Stimulated activated CD8-positive, alpha-beta memory T cell treated with anti-CD3 and anti-CD28 coated beads, Interleukin-12 subunit alpha, Interleukin-12 subunit beta, amount 100 ng/mL, for 24 hours (primary cell): Measurements from ENCODE around the gene IMMP2L.
"Not testable (repeated sequence)": the region's sequence is repeated elsewhere in the genome, so short reads cannot be mapped to it uniquely, and the experiment has no call there.

ENCODE experiments used
- DNase-seq: peaks from one replicate; pipeline ENCODE4 v3.0.0-alpha.2; 2020; ENCODE audit errors: extremely low read depth

The IMMP2L gene

DNA sequence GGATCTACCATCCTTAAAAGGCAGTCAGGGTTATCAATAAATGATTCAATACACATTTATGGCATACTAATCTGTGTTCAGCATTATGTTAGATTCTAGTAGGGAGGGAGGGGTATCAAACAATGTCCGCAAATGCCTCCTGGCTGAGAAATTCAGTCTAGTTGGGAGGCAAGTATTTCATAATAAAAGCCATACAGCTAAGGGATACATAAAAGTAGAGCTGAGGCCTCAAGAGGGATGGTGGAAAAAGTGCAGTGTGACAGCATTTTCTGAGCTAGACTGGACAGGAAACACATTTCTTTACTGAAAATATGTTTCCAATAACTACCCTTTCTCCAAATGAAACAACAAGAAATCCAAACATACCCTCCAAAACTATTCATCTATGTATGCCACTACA lies 624.1 kb downstream of the IMMP2L start:
- no peak for DNase-seq

DNA sequence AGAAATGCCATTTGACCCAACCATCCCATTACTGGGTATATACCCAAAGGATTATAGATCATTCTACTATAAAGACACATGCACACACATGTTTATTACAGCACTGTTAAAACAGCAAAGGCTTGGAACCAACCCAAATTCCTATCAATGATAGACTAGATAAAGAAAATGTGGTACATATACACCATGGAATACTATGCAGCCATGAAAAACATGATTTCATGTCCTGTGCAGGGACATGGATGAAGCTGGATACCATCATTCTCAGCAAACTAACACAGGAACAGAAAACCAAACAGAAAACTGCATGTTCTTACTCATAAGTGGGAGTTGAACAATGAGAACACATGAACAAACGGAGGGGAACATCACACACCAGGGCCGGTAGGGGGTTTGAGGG lies 625.6 kb downstream of the IMMP2L start:
- DNase-seq = not testable (repeated sequence)

DNA sequence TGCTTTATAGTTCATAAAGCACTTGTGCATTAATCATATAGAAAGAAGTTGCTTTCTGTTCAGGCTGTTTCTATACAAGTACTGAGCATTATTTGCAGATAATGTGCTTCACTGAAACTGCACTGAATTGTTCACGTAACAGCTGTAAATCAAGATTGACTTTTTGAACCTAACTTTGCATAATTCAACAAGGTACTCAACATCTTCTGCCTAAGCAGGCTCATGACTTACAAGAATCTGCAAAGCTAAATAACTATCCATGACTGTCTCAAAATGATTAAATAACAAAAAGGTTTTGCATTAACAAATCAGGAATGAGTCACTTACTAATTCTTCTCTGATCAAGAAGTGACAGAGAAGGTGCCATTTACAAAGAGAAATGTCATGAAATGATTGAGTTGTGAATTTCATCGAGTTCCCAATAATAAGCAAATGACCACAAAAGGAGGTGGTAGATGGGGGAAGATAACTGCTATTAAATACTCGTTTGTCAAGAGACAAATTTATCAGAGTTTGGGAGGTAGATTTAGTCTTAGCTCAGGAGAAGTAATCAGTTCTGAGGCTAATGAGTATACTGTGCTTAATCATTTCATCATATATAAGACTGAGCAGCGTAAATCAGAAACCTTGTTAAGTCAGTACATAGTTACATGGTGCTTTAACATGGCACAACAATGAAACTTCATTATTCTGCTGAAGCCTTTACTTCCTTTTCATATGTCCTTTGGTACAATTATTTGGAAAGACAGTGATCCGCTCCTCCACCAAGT lies 632.6 kb downstream of the IMMP2L start:
- DNase-seq = no peak

DNA sequence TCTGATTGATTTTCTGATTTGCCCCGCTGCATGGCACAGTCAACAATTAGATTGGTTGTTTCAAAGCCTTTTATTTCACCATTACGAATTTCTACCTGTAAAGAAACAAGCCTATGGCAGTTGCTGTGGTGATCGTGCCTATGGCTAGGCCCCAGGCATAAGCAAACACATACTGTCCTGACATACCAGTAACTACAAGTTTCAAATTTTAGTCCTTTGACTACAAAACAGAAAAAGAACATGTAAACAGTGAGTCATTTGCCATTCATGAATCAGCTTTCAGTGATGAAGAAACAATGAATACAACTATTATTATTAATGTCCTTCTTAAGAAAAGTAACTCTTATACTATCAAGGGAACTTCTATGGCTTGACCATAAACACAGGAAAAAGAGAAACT lies 639.4 kb downstream of the IMMP2L start:
- no peak for DNase-seq

DNA sequence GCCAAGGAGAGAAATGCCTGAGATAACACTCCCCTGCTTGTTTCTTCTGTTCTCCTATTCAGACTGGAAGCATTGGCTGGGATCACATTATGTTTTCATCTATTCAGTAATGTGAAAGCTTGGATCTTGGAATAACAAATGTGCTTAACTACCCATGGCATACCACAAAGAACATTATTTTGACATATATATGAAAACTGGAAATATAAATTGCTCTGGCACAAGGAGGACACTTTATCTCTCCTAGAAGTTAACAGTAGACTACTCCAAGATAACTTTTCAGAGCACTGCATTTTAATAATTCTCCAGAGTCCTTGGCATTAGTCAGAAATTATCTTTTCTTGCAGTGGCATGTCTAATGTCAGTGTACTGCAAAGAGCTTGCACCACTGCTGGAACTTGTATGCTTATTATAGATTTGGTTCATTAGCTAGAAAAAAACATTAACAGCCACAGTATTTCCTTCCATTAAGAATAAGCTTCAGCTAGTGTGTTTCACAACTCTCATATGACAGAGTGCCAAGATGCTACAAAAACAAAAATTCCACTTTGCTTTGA lies 640.6 kb downstream of the IMMP2L start:
- DNase-seq = no peak

DNA sequence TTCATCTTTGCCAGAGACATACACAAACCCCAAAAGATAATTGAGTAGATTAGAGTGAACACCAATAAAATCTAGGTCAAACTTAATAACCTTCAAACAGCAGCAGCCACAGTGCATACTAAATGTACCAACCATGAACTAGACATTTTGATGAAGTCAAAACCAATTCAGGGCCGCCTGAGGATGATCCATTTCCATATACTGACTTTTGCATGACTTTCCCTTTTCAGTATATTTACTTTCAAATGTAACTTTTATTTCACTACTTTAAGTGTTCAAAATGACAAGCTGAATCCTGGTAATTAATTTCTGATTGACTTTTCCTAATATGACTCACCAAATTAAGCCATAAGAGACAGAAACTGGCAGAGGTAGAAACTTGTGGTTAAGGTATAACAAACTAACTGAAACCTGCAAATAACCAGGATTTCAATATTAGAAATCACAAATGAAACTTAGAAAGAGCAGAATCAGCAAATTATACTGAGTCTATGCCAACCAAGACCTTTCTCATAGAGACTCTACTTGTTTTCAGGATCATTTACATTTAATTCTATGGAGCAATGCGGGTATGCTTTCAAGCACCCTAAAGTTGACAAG lies 643.2 kb downstream of the IMMP2L start:
- no peak for DNase-seq

DNA sequence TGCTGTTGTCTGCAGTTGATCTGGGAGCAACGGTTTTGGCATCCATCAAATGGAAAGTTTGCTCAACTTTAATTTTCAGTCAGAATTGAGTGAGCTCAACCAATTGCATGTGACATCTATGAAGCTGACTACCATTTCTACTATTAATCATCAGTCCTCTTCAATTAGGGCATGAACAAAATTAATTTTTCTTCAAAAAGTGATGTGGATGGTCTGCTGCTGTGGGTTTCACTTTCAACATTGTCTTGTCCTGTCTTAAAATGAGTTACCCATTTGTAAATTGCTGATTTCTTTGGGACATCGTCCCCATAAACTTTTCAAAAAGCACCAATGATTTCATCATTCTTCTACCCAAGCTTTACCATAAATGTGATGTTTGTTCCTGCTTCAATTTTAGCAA lies 648.0 kb downstream of the IMMP2L start:
- no peak for DNase-seq

DNA sequence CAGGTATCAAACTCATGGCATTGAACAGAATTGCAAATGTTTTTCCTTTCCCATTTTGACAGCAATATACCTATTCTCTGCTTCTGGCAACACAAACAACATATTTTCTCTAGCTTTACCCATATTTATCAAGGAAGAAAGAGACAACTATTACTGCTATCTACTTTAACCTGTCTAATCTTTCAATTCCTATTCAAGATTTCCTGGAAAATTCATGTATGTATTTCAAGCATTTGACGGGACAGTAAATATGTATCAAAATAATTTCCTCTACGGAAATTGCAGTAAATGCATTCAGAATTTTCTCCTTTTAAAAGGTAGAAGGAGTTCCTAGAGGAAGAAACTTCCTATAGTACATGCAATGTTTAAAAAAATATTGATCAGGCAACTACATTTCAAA lies 650.7 kb downstream of the IMMP2L start:
- no peak for DNase-seq

DNA sequence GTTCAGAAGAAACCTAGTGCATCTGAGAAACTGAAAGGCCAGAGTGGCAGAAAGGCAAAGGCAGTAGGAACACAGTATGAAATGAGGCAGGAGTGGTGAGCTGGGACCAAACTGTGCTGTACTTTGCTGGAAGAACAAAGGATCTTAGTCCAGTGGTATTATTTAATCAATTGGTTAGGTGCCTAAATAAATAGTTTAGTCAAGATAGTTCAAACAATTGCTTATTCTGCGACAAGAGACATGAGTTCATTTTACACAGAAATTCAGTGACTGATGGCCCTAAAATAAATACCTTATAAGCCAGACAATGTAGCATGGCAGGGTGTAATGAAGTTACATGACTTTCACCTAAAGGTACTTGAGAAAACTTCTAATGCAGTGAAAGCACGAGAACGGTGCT lies 653.2 kb downstream of the IMMP2L start:
- no peak for DNase-seq

DNA sequence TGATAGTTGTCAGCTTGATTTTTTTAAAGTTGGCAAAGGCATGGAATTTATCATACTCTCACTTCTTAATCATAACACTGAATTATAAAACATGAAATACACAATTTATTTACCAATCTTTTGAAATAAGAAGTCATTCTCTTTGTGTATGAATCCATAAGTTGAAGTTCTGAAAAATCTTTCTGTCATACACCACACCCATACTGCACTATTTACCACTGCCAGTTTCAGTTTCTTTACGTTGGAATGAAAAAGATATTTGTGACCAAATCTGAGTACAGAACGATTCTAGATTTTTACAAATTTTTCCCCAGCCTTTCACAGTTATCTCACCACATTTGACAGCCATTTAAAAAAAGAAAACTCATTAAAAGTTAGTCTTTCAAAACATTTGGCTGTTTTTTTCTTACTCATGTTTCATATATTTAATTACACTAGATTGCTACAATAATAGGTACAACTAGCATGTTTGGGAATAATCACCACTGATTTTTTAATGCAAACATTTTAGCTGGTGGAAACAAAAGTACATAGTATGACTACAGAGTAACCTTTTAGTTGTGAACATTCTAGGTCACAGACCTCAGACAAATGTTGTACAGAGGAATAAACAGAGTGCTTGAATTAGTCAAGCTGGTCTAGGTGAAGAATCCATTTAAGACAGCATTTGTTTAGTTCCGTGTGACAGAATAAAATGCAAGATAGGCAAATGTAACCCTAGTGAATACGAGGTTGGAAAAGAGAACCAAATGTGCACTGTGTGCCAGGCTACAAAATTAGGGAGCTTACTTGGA lies 656.3 kb downstream of the IMMP2L start:
- no peak for DNase-seq

DNA sequence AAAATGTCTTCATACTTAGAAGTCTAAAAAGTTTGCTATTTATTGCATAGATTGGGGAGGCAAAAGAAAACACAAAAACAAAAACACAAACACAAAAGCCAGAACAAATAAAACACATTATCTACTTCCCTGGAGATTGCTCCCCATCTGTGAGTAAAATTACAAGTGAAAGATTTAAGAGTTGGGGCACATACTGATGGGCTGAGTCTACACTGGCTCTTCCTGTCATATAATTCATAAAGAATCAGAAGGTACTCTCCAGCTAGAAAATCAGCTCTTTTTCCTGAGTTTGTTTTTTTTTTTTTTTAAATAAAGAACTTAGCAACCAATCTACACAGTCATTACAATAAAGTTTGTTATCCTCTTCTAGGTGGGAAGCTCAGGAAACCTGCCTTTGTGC lies 663.8 kb downstream of the IMMP2L start:
- no peak for DNase-seq

DNA sequence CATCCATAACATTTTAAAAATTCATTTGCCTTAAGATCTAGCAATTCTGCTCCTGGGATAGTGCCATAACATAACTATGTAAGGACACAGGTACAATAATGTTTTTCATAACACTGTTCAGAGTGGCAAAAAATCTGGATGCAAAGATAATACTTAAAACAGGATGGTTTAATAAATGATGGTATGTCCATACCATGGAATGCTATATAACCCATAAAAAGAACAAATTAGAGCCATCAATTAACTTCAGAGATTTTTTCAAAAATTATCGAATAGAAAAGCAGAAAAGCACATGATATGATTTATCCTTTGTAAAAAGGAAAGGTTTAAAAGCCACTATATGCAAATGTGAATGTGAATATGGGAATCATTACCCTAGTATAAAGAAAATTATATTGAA lies 664.8 kb downstream of the IMMP2L start:
- DNase-seq = no peak

DNA sequence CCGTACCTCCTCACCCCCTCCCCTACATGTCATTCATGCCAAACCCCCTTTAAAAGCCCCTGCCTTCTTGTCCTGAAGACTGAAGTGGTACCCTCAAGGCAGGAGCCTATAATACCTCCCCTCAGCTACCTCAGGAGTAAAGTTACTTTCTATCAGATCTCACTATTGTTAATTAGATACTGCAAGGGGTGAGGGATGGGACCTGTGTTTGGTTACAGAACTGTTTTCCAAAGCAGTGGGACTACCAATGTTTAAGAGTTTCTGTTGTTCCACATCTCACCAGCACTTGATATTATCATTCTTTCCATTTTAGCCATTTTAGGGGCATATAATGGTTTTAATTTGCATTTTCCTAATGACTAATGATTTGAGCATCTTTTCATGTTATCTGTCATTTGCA lies 668.2 kb downstream of the IMMP2L start:
- no peak for DNase-seq

DNA sequence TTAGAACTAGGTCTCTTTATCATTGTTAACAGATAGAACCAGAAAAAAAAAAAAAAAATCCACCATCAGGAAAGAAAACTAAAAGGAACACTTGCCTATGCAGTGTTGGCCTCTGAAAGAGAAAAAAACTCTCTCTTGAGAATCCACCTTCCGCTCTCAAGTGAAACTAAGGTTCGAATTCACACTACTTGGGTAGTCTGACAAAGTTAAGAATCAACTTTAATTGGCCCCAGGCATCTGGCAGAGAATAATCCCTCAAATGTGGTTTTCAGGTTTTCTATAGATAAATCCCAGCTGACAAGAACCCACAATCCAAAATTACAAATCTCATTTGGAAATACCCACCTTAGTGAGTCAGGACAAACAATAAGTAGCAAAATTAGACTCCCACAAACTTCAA lies 671.1 kb downstream of the IMMP2L start:
- DNase-seq = no peak

DNA sequence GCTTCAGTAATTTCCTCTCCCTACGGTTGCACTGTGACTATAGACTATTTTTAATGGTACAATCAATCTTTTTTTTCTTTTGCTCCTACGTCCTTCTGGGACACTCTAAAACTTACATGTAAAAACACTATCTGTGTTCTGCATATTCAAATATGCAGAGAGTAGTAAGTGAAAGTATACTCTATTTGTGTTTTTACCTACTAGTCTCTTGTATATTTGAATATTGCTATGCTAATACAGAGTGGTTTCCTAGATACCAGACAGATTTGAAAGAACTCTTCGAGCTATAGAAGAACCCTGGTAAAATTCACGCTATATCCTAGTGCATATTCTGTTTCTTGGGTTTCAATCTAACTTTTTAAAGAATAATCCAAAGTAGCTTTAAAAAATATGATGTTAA lies 672.2 kb downstream of the IMMP2L start:
- DNase-seq = no peak

DNA sequence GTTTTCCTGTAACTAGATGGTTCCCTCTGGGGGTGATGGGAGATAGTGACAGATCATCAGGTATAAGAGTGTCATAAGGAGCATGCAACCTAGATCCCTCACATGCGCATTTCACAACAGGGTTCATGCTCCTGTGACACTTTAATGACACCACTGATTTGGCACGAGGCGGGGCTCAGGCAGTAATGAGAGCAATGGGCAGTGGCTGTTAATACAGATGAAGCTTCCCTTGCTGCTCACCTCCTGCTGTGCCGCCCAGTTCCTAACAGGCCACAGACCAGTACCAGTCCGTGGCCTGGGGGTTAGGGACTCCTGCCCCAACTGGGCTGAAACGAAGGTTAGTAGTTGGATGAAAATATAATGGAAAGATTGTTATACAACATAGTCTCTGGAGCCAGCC lies 673.0 kb downstream of the IMMP2L start:
- no peak for DNase-seq

DNA sequence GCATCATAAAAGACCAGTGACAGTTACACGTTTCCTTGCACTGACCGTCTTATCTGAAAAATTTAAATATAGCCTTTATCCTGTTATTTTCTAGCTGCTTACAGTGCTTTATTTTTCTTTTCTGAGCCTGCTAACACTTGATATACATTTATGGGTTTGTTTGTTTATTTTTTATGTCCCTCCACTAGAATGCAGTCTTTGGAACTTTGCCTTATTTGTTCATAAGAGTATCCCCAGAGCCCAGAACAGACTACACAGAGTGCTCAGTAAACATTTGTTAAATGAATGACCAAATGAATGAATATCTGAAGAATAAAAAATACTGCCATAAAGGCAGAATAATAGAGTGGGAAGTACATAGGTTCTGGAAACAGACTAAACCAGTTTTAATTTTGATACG lies 673.7 kb downstream of the IMMP2L start:
- DNase-seq = no peak

DNA sequence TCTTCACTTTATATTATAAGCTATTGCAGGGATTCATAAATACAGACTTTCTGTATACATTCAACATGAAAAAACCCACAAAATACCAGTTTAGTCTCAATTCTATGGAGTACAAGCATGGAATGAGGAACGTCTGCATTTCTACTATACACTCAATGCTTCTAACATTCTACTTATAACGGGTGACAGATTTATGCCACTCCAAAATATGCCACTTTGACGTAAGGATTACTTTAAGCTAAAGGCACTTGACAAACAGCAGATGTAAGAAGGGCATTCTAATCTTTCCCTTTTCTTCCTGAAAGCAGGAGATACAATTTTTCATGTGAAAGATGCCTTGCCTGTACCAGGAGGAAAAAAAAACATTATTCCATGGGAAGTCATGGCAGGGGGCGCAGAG lies 676.8 kb downstream of the IMMP2L start:
- DNase-seq = no peak

DNA sequence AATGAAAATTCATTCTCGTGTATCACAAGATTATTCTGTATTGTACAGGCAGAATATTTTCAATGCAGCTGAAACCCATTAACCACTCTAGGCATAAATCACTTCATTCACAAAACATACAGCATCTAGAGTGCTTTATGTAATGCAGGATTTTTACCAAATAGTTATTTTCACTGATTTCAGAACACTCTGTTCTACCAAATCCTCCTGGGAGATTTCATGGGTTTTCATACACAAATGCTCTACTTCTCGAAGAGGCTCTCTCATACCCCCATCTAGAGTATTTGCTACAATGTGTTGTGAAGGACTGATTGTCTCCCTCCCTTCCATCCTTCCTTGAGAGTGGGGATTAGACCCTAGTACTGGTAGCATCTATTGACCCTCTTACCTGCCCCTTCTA lies 680.6 kb downstream of the IMMP2L start:
- no peak for DNase-seq

DNA sequence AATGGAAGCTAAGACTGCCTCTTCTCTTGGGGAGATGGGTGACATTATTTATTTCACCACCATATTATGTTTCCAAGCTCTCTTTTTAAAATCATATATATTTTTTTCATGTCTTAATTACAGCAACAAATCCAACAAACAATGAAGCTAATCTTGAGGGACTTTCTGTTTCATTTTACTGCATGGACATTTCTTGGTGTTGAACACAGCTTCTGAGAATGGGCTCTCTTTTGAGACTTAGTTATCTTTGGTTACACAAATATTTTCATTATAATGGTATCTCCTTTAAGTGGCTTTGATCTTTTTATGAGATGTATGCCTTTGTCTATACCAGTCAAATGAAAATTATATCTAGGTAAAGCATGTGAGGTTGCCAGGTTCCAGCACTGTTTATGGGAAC lies 681.3 kb downstream of the IMMP2L start:
- no peak for DNase-seq

DNA sequence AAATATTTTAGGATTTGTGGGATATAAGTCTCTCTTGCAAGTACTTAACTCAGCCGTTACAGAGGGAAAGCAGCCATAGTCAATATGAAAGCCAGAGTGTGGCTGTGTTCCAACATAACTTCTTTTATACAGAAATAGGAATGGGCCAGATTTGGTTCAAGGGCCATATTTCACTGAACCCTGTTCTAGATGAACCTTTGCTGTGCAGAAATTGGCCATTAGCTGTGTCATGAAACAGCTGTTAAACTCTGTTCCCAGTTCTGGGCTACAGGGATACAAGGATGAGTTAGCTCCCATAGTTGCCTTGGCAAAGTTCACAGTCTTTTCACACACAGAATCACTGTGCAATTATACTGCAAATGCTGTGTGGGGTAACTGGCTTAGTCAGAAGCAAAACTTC lies 685.3 kb downstream of the IMMP2L start:
- no peak for DNase-seq

DNA sequence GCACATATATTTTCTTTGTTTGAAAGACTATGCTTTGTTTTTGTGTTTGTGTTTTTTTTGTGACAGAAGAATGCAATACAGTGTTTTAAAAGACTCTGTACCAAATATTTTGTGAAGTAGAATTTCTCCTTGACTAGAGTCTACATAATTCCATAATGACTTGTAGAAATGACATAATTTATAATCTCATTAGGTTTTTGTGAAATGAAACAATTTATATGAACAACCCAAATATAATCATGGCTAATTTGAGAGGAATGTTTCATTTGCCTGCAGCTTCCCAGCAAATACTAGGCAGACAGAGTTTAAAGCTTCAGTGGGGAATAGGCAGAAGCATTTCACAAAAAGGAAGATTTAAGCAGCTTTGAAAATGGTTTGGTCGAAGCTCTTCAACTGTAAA lies 686.9 kb downstream of the IMMP2L start:
- DNase-seq = no peak

DNA sequence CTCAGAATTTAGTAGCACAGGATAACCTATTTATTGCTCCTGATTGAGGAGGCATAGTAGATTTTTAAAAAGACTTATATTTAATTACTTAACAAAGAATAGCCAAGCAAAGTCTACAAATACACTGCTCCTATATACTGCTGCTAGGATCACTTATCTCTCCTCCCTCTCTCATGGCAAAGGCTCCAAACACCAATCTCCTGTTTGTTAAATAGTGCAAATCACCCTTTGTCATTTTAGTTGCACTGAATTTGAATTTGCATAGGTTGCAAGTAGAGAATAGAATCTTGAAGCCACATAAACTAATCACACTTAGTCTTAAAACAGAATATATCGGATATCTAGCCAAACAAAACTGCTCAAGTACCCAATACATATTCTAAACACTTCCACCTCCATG lies 690.4 kb downstream of the IMMP2L start:
- no peak for DNase-seq
